Right ventricle myocardium superior (tissue), 1 donor: ENCODE results near the gene ZFP2. TPM values are rescaled to one million over a fixed set of nuclear protein-coding genes. Genes with fewer than 3 reads are reported as not detected.

Experiments used
- ATAC-seq: fragments of 200-7000 bp; cut with Tn5 transposase; one replicate; pipeline ENCODE4 v1.9.1; 2020; ENCODE audit warnings: mild to moderate bottlenecking; ENCODE audit not compliant: poor library complexity
- DNase-seq: peaks from one replicate; pipeline ENCODE4 v3.0.0-alpha.2; 2020
- intact Hi-C: fragments of 100-400 bp; cut with DNase I; formaldehyde crosslinking; loops from one replicate; pipeline ENCODE4 v1.11.2; 2022
- total RNA-seq: library from RNA; stranded (reverse); fragmentation: NEBNext Ultra II Directional; extraction: Animal tissue kit (Norgen Biotek cat#: 25700); gene quantifications from one replicate; pipeline ENCODE4 v1.2.1, GENCODE V29; 2021
- donor health status: DM: no; HTN: yes; CAD: no; lungs with severe emphysema.

The ZFP2 gene
- total RNA-seq, 1 donor from 2014 or later, result 0.54 TPM

DNA sequence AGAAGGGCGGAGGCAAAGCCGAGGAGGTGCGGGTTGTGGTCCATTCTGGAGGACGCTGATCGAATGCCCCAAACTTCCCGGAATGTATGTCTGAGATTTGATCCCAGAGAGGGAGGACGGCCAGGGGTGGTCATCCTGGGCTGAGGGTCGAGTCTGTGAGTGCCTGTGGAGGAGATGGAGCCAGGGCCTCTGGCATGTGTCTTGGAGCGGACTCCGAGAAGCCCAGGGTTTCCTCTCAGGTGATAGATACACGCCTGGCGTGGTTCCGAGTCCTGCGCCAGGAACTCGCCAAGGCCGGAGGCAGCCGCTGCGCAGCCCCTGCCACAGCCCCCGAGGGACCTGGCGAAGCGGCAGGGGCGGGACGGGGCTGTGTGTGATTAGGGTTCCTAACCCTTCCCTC, 45.6 kb downstream of the ZFP2 start:
- peak; percentile 54 for DNase-seq
- intact Hi-C loops, result no loop called here

DNA sequence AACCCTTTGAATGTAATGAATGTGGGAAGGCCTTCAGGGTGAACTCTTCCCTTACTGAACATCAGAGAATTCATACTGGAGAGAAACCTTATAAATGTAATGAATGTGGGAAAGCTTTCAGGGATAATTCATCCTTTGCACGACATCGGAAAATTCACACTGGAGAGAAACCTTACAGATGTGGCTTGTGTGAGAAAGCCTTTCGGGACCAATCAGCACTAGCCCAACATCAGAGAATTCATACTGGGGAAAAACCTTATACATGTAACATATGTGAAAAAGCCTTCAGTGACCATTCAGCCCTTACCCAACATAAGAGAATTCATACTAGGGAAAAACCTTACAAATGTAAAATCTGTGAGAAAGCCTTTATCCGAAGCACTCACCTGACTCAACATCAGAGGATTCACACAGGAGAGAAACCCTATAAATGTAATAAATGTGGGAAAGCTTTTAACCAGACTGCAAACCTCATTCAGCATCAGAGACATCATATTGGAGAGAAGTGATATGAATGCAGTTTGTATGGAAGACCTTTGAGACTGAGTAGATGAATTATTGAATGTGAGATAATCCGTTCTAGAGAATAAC, 69.8 kb downstream of the ZFP2 start:
- intact Hi-C loops, result no loop called here

More for the DNA sequence above, 45.6 kb downstream of the ZFP2 start:
- ATAC-seq, result peak; percentile 19

DNA sequence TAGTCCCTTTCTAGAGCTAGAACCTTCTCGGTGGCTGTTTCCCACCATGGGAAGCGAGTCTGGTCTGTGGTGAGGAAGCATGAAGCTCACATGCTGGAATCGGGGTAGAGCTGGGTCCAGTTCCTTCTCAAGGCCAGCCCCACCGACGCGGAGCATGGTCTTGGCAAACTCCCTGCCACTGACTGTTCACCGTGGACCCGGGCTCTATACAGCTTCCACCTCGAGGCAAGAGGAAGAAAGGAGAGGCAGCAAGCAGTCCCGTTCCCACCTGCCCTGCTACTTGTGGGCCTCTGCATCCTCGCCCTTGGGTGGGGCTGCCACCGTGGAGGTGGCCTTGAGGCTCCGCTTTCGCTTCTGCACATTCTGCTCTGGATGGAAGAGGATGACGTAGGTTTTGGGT, 85.7 kb downstream of the ZFP2 start:
- DNase-seq (no peak), ATAC-seq (no peak)
- intact Hi-C loops, result no loop called here

More for the DNA sequence above, 69.8 kb downstream of the ZFP2 start:
- DNase-seq (no peak), ATAC-seq (no peak)

Other genes with a start within 250 kb of the ZFP2 start
- 7.7 TPM for gene ZNF354A, start 165.3 kb upstream of the ZFP2 start, total RNA-seq
- 7.2 TPM for gene ZNF354B, start 36.0 kb upstream of the ZFP2 start, total RNA-seq
- gene ZNF454, start 45.3 kb downstream of the ZFP2 start, total RNA-seq, result 1.5 TPM
- not detected for gene GRM6, start 99.4 kb downstream of the ZFP2 start, total RNA-seq
- gene ZNF879, start 127.9 kb downstream of the ZFP2 start, total RNA-seq, result 4.0 TPM
- 4.7 TPM for gene ZNF354C, start 164.5 kb downstream of the ZFP2 start, total RNA-seq